VCaP (cell line): Measurements from ENCODE around the gene ECI2.

Experiments
- H3K27ac ChIP-seq: fragments of 450-650 bp; 2 replicates; pipeline ENCODE4 v1.5.1; 2017
- TF ChIP-seq, protein P1 (sequence below): fragments of 450-650 bp; conservative IDR thresholded peaks from 2 replicates; pipeline ENCODE4 v1.5.1; 2017; ENCODE audit warnings: mild to moderate bottlenecking, moderate library complexity

The ECI2 gene

GRCh38 chr6:4163408-4164116 is 28.2 kb upstream of the ECI2 start:
- no peak overlapping the region for H3K27ac ChIP-seq
- TF ChIP-seq, protein P1, sequence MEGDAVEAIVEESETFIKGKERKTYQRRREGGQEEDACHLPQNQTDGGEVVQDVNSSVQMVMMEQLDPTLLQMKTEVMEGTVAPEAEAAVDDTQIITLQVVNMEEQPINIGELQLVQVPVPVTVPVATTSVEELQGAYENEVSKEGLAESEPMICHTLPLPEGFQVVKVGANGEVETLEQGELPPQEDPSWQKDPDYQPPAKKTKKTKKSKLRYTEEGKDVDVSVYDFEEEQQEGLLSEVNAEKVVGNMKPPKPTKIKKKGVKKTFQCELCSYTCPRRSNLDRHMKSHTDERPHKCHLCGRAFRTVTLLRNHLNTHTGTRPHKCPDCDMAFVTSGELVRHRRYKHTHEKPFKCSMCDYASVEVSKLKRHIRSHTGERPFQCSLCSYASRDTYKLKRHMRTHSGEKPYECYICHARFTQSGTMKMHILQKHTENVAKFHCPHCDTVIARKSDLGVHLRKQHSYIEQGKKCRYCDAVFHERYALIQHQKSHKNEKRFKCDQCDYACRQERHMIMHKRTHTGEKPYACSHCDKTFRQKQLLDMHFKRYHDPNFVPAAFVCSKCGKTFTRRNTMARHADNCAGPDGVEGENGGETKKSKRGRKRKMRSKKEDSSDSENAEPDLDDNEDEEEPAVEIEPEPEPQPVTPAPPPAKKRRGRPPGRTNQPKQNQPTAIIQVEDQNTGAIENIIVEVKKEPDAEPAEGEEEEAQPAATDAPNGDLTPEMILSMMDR = no peak

DNA sequence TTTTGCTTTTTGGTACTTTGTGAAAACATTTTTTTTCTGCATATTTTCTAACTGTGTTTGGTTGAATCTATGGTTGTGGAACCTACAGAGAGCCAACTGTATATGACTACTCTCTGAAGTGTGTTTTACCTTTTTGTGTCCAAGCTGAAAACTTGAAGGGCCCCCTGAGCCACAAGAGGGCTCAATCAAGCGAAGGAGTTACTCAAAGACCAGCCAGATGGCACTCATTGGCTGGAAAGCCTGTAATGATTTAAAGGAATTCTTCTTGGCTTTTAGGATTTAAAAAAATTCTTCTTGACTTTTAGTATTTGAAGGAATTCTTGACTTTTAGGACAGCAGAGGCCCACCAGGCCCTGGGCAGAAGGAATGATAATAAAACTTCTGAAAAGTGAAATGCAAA is 27.0 kb upstream of the ECI2 start:
- TF ChIP-seq, protein P1 = no peak
- no peak overlapping the region for H3K27ac ChIP-seq

DNA sequence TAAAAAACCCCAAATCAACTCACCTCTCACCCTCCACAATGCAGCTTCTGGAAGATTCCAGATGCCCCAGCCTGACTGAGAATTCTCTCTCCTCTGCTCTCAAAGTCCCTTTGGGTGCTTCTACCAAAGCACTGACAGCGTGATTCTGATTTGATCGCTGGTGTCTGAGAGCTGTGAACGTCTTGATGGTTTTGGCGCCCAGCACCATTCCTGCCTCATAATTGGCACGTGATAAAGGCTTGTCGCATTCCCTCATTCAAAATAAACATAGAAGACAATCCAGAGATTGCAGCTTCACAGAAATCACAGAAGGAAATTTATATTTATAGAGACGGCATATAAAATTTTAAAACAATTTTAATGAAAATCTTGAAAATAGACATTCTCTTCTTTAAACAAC is 24.1 kb upstream of the ECI2 start:
- TF ChIP-seq, protein P1 = no peak
- no peak overlapping the region for H3K27ac ChIP-seq

- TF ChIP-seq, protein P1 = no peak
- H3K27ac ChIP-seq = no peak overlapping the region
Observed at GRCh38 chr6:4157506-4157905, 22.1 kb upstream of the ECI2 start.

- H3K27ac ChIP-seq = no peak overlapping the region
Observed at GRCh38 chr6:4155848-4156466, 20.6 kb upstream of the ECI2 start.

DNA sequence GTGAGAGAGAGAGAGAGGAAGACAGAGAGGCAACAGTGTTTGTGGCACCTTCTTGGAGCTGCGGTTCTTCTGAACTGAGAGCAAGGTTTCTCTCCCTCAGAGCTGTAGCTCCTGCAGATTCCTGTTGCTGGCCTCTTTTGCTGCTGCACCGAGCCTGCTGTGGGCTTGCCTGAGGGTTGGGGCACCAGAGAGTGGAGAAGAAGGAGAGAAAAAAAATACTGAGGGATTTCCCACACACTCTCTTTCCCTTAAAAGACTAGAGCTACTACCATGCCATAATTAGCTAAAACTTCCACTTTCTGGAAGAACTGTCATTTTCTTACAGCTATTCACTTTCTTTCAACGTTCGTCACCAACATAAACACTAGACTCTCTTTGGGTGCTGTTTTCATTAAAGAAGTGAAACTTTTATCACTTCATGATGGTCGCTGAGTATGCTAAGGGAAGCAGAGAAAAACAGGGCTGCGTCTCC is 18.2 kb upstream of the ECI2 start:
- H3K27ac ChIP-seq = no peak overlapping the region
- TF ChIP-seq, protein P1 = no peak

More at GRCh38 chr6:4155848-4156466, 20.6 kb upstream of the ECI2 start:
- TF ChIP-seq, protein P1 = peak; percentile 80

DNA sequence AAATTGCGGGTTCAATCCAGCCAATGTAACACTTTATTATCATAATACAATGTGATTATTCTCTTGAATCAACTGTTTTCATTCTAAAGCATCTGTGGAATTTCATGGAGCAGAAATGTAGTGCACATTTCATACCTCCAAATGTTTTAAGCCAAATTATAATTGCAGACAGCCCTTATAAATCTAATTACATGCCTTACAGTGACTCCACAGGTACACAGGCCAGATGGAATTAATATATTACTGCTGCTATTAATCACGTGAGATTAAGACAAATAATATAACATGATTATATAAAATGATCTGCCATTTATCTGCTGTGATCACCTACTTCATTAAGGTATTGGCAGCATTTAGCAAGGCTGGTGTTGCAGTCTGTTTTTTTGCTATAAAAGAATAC is 9.7 kb upstream of the ECI2 start:
- TF ChIP-seq, protein P1 = no peak
- no peak overlapping the region for H3K27ac ChIP-seq
